RWPE2 (cell line): ENCODE measurements around the gene CFAP52.
"Not testable (repeated sequence)": the region's sequence is repeated elsewhere in the genome, so short reads cannot be mapped to it uniquely, and the experiment has no call there.

Experiments
- ATAC-seq: fragments of 200-7000 bp; cut with Tn5 transposase; 3 replicates; pipeline ENCODE4 v1.9.1; 2021; ENCODE audit warnings: low read depth
- DNase-seq: peaks from one replicate; pipeline ENCODE4 v3.0.0-alpha.2; 2020; ENCODE audit warnings: low spot score
- H3K27ac ChIP-seq: fragments of 450-650 bp; 2 replicates; pipeline ENCODE4 v1.5.1; 2017; ENCODE audit warnings: mild to moderate bottlenecking; ENCODE audit not compliant: poor library complexity, severe bottlenecking
- H3K27me3 ChIP-seq: fragments of 250-450 bp; sonication (Bioruptor Pico); 2 replicates; pipeline ENCODE4 v1.5.1; 2021; ENCODE audit warnings: mild to moderate bottlenecking, moderate library complexity; ENCODE audit not compliant: insufficient read depth, poor library complexity, severe bottlenecking
- H3K36me3 ChIP-seq: fragments of 250-450 bp; sonication (Bioruptor Pico); 2 replicates; pipeline ENCODE4 v1.5.1; 2020; ENCODE audit warnings: low read depth, mild to moderate bottlenecking, moderate library complexity
- H3K4me1 ChIP-seq: fragments of 250-450 bp; sonication (Bioruptor Pico); 2 replicates; pipeline ENCODE4 v1.5.1; 2021; ENCODE audit warnings: mild to moderate bottlenecking, moderate library complexity; ENCODE audit not compliant: insufficient read depth, poor library complexity, severe bottlenecking
- H3K4me3 ChIP-seq: fragments of 250-450 bp; sonication (Bioruptor Pico); 2 replicates; pipeline ENCODE4 v1.5.1; 2021; ENCODE audit warnings: mild to moderate bottlenecking, moderate library complexity; ENCODE audit not compliant: severe bottlenecking
- H3K9me3 ChIP-seq: fragments of 250-450 bp; sonication (Bioruptor Pico); 2 replicates; pipeline ENCODE4 v1.5.1; 2021; ENCODE audit warnings: mild to moderate bottlenecking, moderate library complexity; ENCODE audit not compliant: severe bottlenecking
- TF ChIP-seq, protein P1 (sequence below): fragments of 450-650 bp; IDR thresholded peaks from one replicate; pipeline ENCODE4 v1.5.1; 2017; ENCODE audit warnings: mild to moderate bottlenecking, moderate library complexity; ENCODE audit not compliant: poor library complexity, severe bottlenecking

CFAP52 gene

DNA sequence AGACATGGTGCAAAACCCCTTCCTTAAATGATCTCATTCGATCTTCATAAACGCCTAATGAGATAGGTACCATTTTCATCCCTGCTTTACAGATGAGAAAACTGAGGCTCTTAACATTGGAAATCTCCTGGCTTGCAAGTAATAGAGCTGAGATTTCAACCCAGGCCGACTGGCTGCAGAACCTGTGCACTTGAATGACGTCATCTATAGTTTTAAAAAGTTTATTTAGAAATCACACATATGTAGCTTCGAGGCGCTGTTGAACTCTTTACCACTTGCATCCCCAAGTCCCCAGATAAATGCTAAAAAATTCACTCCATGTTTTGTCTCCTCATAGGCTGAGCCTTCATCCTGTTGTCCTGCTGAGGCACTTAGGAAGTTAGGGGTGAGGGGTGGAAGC is 30.0 kb downstream of the CFAP52 start:
- Histone ChIP-seq H3K4me3 (no peak overlapping the region), H3K4me1 (no peaks in the 10 kb centered on the region), H3K36me3 (no peaks in the 10 kb centered on the region), H3K27ac (no peak overlapping the region), H3K9me3 (no peaks in the 10 kb centered on the region), H3K27me3 (no peaks in the 10 kb centered on the region)
- TF ChIP-seq, protein P1, sequence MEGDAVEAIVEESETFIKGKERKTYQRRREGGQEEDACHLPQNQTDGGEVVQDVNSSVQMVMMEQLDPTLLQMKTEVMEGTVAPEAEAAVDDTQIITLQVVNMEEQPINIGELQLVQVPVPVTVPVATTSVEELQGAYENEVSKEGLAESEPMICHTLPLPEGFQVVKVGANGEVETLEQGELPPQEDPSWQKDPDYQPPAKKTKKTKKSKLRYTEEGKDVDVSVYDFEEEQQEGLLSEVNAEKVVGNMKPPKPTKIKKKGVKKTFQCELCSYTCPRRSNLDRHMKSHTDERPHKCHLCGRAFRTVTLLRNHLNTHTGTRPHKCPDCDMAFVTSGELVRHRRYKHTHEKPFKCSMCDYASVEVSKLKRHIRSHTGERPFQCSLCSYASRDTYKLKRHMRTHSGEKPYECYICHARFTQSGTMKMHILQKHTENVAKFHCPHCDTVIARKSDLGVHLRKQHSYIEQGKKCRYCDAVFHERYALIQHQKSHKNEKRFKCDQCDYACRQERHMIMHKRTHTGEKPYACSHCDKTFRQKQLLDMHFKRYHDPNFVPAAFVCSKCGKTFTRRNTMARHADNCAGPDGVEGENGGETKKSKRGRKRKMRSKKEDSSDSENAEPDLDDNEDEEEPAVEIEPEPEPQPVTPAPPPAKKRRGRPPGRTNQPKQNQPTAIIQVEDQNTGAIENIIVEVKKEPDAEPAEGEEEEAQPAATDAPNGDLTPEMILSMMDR: no peak
- ATAC-seq: no peak
- no peak for DNase-seq

DNA sequence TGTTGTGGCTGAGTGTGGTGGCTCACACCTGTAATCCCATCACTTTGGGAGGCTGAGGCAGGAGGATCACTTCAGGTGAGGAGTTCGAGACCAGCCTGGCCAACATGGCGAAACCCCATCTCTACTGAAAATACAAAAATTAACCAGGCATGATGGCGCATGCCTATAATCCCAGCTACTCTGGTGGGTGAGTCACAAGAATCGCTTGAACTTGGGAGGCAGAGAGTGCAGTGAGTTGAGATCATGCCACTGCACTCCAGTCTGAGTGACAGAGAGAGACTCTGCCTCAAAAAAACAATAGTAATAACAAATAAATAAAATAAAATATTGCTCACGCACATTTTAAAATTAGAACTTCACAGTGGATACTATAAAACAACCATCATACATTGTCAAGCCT is 30.6 kb downstream of the CFAP52 start:
- not testable (repeated sequence) for H3K36me3 ChIP-seq, H3K27ac ChIP-seq, H3K4me1 ChIP-seq, ATAC-seq, H3K27me3 ChIP-seq, H3K4me3 ChIP-seq, DNase-seq, H3K9me3 ChIP-seq

DNA sequence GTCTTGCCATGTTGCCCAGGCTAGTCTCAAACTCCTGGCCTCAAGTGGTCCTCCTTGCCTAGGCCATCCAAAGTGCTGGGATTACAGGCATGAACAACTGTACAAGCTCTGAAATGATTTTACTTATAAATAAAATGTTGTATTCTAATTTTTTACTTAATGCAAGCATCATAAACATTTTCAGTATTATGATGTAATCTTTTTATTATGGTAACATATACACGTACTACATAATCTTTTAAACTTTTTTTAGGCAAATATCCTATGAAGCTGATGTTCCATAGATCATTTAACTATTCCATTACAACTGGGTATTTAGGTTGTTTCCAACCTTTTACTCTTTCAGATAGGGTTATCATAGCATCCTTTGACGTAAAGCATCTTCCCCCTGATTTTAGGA is 35.1 kb downstream of the CFAP52 start:
- DNase-seq (no peak), ATAC-seq (no peak)
- Histone ChIP-seq H3K9me3 (peaks cover 3% of the 10 kb centered on the region), H3K27me3 (no peaks in the 10 kb centered on the region), H3K36me3 (no peaks in the 10 kb centered on the region), H3K4me3 (no peak overlapping the region), H3K27ac (no peak overlapping the region), H3K4me1 (peaks cover 2% of the 10 kb centered on the region)
- TF ChIP-seq, protein P1: no peak

DNA sequence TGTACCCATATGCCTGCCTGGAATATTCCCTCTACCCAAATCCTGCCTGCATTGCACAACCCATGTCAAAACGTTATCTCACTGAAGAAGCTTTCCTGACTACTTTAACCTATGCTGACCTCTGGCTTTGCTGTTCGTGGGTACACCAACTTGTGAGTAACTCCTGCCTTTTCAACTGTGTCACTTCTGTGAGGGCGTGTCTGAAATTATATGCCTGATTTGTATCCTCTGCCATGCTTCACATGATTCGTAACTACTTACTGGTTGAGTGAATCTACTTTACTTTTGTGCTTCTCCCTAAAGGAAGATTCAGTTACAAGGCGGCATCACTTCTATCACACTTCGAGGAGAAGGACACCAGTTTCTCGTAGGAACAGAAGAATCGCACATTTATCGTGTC is 35.6 kb downstream of the CFAP52 start:
- ATAC-seq (no peak), DNase-seq (no peak)
- peaks cover 2% of the 10 kb centered on the region for H3K4me1 ChIP-seq
- no peak overlapping the region for H3K4me3 ChIP-seq
- peaks cover 3% of the 10 kb centered on the region for H3K9me3 ChIP-seq
- TF ChIP-seq, protein P1: no peak
- H3K27ac ChIP-seq: no peak overlapping the region
- no peaks in the 10 kb centered on the region for H3K36me3 ChIP-seq
- no peaks in the 10 kb centered on the region for H3K27me3 ChIP-seq

DNA sequence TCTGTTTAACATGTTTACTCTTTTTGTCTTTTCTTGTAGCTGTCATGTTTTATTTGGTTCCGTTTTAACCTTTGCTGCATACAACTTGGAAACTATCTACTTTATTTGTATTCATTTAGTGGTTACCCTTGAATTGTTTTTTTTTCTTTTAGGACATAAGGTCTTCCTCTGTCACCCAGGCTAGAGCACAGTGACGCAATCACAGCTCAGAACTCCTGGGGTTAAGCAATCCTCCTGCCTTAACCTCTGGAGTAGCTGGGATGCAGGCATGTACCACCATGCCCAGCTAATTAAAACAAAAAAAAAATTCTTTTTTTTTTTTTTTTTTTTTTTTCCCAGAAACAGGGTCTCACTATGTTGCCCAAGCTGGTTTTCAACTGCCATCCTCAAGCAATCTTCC is 39.0 kb downstream of the CFAP52 start:
- Histone ChIP-seq H3K4me3 (no peak overlapping the region), H3K36me3 (no peaks in the 10 kb centered on the region), H3K27ac (no peak overlapping the region), H3K9me3 (peaks cover 3% of the 10 kb centered on the region), H3K4me1 (peaks cover 2% of the 10 kb centered on the region), H3K27me3 (no peaks in the 10 kb centered on the region)
- ATAC-seq (no peak), DNase-seq (no peak)
- TF ChIP-seq, protein P1: no peak
